GM18520 (cell line): ENCODE results near the gene BABAM1.
A peak's percentile ranks its signal among the peaks of the same experiment; 100 is the strongest.

Experiments
- ATAC-seq: cut with Tn5 transposase; IDR thresholded peaks from one replicate; pipeline ENCODE4 v1.9.1; 2021; ENCODE audit not compliant: unreplicated experiment

Gene BABAM1

DNA sequence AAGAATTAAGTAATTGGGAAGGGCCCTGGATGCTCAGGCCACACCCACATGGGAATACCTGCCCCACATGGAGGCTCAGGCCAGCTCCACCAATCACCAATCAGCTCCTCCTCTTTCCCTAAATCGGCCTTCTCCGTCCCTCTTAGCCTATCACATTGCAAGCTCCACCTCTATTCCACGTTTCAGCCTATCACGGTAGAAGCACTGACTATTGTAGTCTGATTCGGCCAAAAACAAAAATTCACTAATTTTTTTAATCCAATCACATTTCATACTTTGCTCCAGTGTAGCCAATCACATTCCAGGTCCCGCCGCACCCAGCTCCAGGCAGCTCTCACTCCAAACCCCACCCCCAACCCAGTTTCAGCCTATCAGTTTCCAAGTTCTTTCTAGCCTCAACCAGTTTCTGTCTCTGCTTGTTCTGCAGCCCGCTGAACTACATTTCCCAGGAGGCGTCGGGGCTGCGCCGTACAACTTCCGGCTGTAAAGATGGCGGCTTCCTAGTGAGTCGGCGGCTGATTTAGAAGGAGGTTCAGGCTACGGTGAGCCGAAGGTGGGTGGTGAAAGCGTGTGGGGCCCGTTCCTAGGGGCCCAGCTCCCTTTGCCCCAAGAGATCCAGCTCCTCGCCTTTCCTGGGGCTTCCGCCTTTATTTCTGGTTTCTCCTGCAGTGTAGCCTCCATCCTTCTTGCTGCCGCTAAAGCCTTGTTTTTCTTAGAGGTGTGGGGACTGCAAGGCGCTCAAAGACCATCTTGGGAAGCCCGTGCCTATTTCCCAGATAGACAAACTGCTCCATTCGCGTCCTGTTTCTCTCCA is at the start of gene BABAM1:
TSS of gene BABAM1 (plus strand) at position 469 of the 814 bp plus-strand sequence. CDS start 1,364 bp downstream, outside the sequence.
- ATAC-seq = peak; percentile 94

DNA sequence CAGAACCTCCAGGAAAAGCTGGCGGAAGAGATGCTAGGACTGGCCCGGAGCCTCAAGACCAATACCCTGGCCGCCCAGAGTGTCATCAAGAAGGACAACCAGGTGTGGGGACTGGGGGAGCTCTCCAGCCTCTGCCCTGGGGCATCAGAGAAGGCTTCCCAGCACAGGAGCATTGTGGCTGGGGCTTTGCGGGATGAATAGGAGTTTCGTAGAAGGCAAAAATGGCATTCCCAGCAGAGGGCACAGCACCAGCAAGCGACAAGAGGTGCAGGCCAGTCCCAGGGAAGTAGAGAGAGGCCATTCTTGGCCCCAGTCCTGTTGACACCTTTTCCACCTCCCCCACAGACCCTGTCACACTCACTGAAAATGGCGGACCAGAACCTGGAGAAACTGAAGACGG is 48.0 kb upstream of the BABAM1 start:
- ATAC-seq = no peak

DNA sequence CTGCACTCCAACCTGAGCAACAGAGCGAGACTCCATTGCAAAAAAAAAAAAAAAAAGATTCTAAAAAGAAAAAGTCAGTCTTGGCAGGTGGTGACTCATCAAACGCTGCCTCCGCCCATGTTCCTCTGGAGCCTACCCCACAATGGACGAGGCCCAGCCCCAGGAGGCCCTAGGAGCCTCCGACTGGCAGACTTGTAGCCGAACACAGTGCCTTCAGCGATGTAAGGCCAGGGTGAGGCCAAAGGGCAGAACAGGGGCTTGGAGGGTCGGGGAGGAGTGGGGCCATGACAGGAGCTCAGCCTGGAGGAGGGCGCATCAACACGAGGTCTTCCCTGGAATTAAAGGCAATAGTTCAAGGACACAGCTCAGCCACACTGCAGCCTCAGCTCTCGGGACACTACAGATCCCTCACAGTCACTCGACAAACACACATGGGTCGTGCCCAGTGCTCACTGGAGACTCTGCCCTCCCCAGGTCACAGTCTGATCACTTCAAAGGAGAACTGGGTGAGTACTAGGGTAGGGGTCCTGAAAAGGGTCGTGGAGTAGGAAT is 47.0 kb upstream of the BABAM1 start:
- ATAC-seq = no peak

DNA sequence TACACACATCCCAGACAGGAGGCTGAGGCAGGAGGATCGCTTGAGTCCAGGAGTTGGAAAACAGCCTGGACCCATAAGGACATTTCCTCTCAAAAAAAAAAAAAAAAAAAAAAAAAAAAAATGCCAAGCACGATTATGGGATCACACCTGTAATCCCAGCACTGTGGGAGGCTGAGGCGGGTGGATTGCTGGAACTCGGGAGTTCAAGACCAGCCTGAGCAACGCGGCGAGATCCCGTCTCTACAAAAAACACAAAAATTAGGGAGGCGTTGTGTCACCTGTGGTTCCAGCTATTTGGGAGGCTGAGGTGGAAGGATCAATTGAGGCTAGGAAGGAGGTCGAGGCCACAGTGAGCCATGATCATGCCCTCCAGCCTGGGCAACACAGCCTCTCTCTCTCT is 42.2 kb upstream of the BABAM1 start:
- ATAC-seq = no peak

DNA sequence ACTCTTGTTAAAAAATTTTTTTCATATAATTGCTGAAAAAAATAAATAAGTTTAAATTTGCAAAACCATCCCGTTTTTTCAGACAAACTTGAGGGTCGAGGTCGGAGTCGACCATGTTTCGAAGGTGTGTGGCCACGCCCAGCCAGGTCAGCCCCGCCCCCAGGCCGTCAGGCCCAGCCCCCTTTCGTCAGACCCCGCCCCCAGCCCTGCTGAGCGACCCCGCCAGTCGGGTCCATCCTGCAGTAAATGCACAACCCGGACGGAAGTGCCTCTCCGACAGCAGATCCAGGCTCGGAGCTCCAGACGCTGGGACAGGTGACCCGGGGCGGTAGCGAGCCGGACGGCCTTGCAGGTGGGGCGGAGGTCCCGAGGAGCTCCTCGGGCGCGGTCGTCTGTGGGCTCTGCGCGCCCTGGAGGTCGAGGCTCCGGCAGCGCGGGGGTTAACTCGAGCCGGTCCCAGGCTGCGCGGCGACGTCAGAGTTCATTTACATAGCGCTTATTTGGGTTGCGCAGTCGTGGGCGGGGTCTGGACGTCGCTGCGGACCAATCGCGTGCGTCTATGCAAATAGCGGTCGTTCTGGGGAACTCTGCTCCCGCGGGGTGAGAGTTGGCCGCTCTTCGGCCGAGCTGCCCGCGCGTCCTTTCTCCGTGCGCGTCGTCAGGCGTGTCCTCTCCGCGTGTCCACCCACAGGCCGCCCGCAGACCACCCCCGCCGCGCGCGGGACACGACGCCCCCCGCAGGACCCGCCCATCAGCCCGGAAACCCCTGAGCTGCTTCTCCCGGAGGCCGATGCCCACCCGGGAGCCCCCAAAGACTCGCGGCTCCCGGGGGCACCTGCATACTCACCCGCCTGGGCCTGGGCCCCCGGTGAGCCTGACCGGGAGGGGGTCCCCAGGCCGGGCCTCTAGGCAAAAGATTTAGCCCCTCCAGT is 41.0 kb upstream of the BABAM1 start, which contains the start of gene OCEL1:
TSS of gene OCEL1 (plus strand) at position 225 of the 932 bp plus-strand sequence. CDS start at position 247, 22 bp downstream.
- peak; percentile 89 for ATAC-seq

DNA sequence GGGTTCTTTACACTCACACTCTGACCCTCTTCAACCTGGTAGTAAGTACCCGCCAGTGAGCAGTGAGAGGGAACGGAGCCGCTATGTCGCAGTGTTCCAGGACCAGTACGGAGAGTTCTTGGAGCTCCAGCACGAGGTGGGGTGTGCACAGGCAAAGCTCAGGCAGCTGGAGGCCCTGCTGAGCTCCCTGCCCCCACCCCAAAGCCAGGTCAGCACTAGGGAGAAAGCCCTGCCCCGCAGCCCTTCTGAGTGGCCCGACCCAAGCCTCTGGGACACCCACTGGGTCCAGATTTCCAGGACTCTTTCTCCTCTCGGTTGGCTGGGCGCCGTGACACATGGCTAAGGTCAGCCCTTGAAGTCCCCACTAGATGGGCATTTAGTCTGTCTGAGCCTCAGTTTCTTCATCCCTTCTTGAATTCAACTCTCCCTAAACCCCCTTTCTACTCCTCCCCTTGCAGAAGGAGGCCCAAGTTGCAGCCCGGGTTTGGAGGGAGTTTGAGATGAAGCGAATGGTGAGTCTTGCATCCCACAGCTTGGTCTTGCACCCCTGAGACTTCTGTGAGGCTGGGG is 39.4 kb upstream of the BABAM1 start:
- no peak for ATAC-seq

DNA sequence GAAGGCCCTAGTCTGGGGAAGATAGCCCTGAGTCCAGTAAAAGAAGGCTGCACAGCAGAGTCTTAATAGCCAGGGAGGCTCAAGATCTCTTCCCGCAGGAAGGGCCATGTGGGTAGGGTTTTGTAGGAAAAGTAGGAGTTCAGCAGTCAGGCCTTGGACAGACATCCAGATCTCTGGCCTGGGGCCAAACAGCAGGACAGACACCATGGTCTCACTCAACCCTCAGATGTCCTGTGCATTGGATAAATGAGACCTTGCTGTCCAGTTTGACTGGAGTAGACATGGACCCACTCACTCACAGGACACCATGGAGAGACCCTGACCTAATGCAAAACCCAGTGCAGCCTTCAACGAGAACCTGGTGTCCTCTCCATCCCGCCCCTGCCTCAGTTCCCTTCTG is 37.4 kb upstream of the BABAM1 start:
- ATAC-seq = no peak

DNA sequence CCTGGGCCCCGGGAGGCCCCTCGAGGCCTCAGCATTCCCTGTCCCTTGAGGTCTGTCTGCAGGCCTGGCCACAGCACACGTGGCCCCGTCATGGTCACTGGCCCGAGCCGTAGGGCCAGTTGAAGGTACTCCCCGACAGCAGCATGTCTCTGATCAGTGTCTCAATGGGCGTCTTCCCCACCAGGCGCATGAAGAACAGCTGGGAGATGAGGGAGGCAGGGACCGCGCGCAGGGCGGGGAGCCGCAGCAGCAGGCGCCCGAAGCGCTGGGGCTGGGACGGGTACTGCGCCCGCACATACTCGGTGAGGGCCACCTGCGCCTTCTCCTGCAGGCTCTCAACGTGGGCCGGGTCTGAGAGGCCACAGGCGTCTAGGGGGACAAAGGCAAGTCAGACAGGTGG is 35.0 kb upstream of the BABAM1 start:
- ATAC-seq = no peak

DNA sequence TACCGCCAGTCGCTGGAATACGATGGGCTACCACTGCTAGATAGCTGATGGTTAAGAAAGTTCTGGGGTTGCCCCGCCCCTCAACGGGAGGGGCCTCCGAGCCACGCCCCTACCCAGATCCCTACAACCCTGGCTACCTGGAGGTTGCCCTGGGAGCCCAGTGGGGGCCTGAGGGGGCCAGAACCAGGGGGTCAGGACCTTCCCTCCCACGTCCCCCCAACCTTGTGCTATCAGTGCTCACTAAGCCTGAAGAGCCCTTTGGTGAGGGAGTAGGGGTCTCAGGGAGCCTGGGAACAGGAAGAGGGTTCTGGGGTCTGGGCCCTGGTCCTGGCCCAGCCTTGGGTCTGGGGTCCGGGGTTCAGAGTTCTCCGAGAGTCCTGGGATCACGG is 32.3 kb upstream of the BABAM1 start:
- no peak for ATAC-seq

DNA sequence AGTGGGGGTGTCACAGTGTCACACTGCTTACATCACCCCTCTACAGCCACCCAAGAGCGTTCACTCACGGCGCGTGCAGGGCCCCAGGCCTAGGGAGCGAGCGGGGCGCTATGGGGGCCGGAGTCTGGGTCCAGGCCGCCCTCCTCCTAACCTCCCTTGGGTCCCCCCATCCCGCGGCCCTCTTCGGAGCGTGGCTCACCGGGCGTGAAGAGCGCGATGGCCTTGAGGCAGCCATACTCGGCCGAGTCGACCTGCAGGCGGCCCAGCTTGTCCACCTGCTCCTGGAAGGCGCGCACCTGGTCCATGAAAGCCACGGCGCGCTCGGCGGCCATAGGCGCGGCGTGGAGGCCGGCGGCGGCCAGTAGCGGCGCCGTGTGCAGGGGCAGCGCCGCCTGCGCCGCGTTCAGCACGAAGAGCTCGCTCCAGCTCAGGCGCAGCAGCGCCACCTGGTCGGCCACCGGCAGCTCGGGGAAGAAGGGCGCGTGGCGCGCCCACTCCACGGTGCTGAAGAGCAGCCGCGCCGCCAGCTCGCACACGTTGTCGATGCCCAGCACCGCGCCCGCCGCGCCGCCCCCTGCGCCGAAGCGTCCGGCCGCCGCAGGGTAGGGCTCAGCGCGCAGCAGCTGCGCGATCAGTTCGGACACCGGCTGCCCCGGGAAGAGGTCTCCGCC is 31.8 kb upstream of the BABAM1 start:
- peak; percentile 73 for ATAC-seq

DNA sequence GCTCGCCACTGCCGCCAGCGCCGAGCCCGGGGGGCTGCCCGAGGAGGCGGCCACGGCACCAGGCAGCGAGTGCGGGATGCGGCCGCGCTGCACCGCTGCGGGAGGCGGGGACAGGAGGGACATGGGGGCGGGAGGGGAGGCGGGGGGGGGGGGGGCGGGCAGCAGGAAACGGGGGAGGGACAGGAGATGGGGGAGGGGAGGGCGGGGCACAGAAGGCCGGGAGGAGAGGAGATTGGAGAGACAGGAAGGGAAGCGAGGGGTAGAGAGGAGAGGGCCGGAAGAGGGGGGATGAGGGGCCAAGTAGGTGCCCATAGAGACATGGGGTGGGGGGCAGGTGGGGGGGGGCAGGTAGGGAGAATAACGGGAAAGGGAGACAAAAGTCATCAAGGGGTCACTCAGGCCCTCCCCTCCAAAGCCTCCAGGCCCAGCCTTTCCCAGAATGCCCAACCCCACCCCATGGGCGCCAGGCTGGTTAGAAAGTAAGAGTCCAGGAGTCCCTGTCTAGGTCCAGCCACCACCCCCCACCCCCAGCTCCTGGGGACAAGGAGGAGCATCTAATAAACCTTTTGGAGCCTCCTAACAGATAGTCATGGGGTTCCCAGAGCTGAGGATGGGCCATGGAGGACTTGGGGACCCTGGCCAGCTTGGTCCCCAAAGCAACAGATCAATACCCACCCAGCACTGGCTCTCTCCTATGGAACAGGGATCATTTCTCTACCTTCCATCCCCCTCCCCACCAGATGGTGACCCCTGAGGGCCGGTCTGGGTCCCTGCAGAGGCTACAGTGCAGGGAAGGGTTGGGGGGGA is 31.1 kb upstream of the BABAM1 start:
- no peak for ATAC-seq

DNA sequence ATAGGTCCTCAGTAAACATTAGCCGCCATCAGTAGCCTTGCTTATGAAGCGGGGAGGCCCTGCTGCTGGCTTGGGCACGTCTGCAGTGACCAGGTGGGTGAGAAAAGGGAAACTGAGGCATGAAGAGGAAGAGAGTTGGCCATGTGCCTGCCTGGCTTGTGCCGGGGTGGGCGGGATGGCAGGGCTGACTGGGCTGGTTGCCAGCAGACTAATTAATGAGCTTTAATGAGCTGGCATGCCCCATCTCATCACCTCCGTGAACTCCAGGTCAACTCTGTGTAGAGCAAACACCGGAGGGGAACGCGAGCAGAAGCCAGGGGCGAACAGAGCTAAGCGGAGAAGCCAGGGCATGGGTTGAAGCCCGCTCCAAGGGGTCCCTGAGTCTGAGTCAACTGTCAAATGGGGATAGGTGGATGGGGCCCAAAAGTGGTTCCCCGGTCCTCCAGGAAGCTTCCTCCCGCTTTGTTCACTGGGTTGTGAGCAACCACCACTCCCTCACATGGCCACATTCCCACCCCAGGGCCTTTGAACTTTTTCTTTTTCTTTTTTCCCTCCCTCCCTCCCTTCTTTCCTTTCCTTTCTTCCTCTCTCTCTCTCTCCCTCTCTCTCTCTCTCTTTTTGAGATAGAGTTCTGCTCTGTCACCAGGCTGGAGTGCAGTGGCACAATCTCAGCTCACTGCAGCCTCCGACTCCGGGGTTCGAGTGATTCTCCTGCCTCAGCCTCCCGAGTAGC is 30.3 kb upstream of the BABAM1 start:
- ATAC-seq = no peak

DNA sequence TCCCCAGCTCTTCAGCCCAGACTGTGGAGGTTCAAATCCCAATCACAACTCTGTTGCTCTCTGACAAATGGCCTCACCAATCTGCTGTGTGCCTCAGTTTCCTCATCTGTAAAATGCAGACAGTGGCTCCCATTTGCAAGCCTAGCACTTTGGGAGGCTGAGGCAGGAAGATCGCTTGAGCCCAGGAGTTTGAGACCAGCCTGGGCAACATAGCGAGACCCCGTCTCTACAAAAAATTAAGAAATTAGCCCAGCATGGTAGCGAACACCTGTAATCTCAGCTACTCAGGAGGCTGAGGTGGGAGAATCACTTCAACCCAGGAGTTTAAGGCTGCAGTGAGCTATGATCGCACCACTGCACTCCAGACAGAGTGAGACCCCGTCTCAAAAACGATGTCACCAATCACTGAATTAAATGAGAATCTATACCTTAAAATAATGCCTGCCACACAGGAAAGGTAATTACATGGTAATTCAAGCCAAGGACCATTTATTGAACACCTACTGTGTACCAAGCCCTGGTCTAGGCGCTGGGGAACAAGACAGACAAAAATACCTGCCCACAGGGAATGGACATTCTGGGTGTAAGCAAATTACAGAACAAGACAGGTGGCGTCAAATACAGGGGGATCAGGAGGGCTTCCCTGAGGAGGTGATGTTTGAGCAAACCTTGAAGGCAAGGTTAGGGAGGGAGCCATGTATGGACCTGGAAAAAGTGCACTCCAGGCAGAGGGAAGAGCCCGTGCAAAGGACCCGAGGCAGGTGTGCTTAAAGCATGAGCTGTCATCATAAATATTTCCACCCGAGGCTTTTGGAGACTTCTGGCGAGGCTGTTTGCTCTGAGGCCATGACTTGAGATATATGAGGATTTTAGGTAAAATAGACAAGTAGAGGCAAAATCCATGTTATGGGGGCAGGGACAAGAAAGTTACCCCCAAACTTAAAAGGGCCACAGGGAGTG is 29.2 kb upstream of the BABAM1 start:
- ATAC-seq = no peak

DNA sequence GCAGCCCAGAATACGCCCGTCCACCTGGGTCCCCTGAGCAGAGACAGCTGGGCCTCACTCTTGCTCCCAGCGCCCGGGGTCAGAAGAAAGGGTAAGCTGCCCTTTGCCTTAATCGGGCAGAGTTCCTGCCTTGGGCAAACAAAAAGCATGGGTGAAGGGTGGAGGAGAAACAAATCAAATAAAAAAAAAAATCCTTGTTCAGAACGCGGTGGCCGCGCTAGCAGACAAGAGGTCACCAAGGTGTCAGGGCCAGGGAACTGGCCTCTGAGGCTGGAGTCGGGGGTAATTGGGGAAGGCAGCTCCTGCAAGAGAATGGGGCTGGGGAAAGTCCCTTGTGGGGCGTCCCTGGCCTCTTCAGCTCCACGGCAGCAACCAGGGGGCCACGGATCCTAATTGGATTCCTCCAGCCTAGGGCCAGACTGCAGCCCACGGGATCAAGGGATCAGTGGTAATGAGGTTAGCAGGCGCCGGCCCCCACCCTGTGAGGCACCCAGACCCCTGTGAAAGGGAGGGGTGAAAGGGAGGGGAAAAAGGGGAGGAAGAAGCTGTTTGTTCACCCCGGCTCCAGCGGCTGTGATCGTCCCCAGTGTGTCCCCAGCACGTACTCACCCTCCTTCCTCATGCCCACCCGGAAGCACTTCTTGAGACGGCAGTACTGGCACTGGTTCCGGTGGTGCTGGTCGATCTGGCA is 27.0 kb upstream of the BABAM1 start:
- no peak for ATAC-seq

DNA sequence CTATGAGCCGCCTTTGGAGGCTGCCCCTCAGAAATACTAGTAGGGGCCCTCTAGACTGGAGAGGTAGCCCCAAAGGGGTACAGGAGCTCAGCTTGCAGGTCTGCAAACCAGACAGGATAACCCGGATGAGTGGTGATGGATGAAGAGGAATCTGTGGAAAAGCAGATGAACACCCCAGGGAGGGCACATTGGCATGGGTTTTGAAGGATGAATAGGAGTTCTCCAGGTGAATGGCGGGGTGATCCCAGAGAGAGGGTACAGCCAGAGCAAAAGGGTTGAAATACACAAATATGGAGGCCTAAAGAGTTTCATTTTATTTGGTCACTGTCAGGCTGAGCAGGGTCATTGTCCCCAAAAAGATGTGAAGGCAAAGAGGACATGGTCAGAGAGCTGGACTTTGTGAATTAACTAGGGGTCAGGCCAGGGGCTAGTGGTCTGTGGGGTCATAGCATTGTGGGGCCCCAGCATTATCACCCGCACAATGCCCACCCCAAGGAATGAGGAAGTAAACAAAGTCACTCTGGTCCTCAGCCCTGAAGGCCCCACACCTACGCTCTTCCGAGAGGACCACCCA is 26.3 kb upstream of the BABAM1 start:
- no peak for ATAC-seq

DNA sequence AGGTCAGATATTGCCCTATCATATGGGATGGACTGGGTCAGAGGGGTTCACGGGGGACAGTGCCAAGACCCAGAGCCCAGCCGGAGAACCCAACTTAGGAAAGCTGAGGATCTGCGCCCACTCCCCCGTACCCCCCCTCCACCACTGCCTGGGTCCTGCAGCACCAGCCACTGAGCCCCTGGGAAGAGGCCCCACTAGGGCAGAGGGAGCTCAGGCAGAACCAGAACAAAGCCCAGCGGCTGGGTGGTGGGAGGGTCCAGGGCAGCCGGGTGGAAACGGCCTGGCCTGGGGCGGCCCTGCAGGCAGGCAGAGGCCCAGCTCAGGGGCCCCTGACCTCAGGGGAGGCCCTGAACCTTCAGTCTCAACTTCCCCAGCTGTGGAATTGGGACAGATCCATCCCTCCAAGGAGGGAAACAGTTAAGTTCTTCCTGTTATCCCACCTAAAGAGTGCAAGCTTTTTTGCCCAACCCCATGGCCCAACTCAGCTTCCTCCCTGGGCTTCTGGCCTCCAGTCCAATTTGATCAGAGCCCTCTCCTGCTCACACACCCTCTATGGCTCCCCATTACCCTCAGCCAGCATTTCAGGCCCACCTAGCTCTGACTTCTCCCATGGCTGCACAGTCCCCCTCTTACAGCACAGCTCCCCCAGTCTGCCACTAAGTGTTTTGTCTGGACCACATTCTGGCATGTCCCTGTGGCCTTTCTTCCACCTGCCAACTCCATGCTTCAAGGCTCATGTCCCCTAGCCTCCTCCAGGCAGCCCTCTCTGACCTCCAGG is 24.6 kb upstream of the BABAM1 start:
- ATAC-seq = no peak
